HUES6 (cell line): ENCODE data around the gene UGT1A5.
"Not testable (repeated sequence)": the region's sequence is repeated elsewhere in the genome, so short reads cannot be mapped to it uniquely, and the experiment has no call there.

Experiments used
- H3K27ac ChIP-seq: 2 replicates; pipeline ENCODE4 v1.7.0; 2013; ENCODE audit warnings: low read depth, mild to moderate bottlenecking, low read length, inconsistent platforms
- H3K27me3 ChIP-seq: 2 replicates; pipeline ENCODE4 v1.6.1; 2013; ENCODE audit warnings: low read length; ENCODE audit not compliant: control insufficient read depth, insufficient read depth
- H3K36me3 ChIP-seq: 2 replicates; pipeline ENCODE4 v1.6.1; 2013; ENCODE audit warnings: low read length; ENCODE audit not compliant: control insufficient read depth, insufficient read depth
- H3K4me1 ChIP-seq: 2 replicates; pipeline ENCODE4 v1.6.1; 2013; ENCODE audit warnings: low read length; ENCODE audit not compliant: control insufficient read depth, insufficient read depth
- H3K4me3 ChIP-seq: 2 replicates; pipeline ENCODE4 v1.5.1; 2013; ENCODE audit warnings: low read depth, low read length
- H3K9ac ChIP-seq: one replicate; pipeline ENCODE4 v1.6.1; 2013; ENCODE audit warnings: mild to moderate bottlenecking, low read length
- H3K9me3 ChIP-seq: 2 replicates; pipeline ENCODE4 v1.6.1; 2013; ENCODE audit warnings: low read depth, low read length; ENCODE audit not compliant: control insufficient read depth, insufficient read depth

UGT1A5 gene

DNA sequence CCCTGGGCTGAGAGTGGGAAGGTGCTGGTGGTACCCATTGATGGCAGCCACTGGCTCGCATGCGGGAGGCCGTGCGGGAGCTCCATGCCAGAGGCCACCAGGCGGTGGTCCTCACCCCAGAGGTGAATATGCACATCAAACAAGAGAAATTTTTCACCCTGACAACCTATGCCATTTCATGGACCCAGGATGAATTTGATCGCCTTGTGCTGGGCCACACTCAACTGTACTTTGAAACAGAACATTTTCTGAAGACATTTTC lies 34.5 kb downstream of the UGT1A5 start:
- Histone ChIP-seq H3K4me1 (no peaks in the 10 kb centered on the region), H3K4me3 (no peak overlapping the region), H3K27me3 (no peaks in the 10 kb centered on the region), H3K27ac (no peak overlapping the region), H3K36me3 (no peaks in the 10 kb centered on the region), H3K9me3 (peaks cover 28% of the 10 kb centered on the region), H3K9ac (no peak overlapping the region)

DNA sequence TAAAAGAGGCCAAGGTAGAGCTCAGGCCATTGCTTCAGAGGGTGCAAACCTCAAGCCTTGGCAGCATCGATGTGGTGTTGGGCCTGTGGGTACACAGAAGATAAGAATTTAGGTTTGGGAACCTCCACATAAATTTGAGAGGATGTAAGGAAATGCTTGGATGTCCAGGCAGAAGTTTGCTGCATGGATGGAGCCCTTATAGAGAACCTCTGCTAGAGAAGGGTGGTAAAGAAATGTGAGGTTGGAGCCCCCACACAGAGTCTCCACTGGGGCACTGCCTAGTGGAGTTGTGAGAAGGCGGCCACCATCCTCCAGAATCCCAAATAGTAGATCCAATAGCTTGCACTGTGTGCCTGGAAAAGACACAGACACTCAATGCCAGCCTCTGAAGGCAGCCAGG lies 38.0 kb downstream of the UGT1A5 start:
- H3K4me1 ChIP-seq, H3K9ac ChIP-seq, H3K27me3 ChIP-seq, H3K36me3 ChIP-seq, H3K27ac ChIP-seq, H3K4me3 ChIP-seq: not testable (repeated sequence)
- peaks cover 30% of the 10 kb centered on the region for H3K9me3 ChIP-seq

DNA sequence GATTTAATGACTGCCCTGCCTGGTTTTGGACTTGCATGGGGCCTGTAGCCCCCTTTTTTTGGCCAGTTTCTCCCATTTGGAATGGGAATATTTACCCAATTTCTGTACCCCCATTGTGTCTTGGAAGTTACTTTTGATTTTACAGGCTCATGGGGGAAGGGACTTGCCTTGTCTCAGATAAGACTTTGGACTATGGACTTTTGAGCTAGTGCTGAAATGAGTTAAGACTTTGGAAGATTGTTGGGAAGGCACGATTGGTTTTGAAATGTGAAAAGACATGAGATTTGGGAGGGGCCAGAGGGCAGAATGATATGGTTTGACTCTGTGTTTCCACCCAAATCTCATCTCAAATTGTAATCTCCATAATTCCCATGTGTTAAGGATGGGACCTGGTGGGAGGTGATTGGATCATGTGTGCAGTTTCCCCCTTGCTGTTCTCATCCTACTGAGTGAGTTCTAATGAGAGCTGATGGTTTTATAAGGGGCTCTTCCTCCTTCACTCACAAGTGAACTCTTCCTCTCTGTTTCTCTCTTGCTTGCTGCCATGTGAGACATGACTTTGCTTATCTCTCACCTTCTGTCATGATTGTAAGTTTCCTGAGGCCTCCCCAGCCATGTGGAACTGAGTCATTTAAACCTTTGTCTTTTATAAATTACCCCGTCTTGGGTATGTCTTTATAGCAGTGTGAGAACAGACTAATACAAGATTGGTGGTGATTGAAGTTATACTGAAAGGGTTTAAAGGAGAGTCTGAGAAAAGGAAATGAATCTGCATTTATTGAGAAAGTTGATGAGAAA lies 38.7 kb downstream of the UGT1A5 start:
- not testable (repeated sequence) for H3K27ac ChIP-seq, H3K36me3 ChIP-seq, H3K9ac ChIP-seq, H3K4me3 ChIP-seq, H3K4me1 ChIP-seq, H3K27me3 ChIP-seq
- peaks cover 30% of the 10 kb centered on the region for H3K9me3 ChIP-seq

DNA sequence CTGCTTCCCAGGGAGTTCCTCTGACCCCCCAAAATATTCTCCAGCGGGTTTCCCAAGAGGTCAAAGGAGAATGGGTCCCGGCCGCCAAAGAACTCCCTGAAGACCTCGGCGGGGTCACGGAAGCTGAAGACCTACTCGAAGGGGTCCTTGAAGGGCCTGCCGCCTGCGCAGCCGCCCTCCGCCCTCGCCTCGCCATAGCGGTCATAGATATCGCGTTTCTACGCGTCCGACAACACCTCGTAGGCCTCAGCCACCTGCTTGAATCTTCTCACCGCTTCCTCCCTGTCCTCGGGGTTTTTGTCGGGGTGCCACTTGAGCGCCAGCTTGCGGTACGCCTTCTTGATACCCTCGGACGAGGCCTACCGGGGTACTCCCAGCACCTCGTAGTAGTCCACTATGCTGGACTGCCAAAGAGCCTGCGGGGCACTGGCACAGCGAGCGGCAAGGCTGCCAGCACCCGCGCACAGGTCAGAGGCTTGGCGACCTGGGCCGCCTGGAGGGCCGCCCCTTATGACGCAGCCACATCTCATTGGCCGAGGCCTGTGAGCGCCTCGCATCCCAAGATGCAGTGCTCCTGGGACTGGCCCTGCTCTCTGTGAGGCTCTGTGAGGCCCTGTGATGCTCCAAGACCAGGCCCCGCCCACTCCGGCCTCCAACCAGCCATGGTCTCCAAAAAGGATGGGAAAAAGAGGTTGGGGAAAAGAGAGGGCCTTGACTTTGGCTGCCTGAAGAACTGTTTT lies 42.3 kb downstream of the UGT1A5 start:
- Histone ChIP-seq H3K4me3 (no peak overlapping the region), H3K4me1 (no peaks in the 10 kb centered on the region), H3K36me3 (no peaks in the 10 kb centered on the region), H3K27me3 (no peaks in the 10 kb centered on the region), H3K9ac (no peak overlapping the region), H3K9me3 (peaks cover 24% of the 10 kb centered on the region), H3K27ac (no peak overlapping the region)

DNA sequence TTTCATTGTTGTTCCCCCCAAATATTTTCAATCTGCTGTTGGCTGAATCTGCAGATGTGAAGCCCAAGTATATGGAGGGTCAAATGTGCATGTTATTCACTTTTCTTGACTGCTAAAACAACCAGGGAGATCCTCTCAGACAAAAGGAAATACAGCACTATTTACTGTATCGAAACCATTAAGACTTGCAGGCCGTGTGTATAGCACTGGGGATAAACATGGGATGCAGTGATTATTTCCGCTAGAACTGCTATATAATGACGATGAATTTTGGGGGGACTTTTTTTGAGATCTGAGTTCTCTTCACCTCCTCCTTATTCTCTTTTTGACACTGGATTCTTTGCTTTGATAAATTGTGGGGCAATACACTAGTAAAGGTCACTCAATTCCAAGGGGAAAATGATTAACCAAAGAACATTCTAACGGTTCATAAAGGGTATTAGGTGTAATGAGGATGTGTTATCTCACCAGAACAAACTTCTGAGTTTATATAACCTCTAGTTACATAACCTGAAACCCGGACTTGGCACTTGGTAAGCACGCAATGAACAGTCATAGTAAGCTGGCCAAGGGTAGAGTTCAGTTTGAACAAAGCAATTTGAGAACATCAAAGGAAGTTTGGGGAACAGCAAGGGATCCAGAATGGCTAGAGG lies 43.8 kb downstream of the UGT1A5 start:
- H3K36me3 ChIP-seq: no peaks in the 10 kb centered on the region
- H3K4me1 ChIP-seq: no peaks in the 10 kb centered on the region
- no peak overlapping the region for H3K9ac ChIP-seq
- no peak overlapping the region for H3K27ac ChIP-seq
- no peak overlapping the region for H3K4me3 ChIP-seq
- H3K9me3 ChIP-seq: peaks cover 12% of the 10 kb centered on the region
- no peaks in the 10 kb centered on the region for H3K27me3 ChIP-seq

DNA sequence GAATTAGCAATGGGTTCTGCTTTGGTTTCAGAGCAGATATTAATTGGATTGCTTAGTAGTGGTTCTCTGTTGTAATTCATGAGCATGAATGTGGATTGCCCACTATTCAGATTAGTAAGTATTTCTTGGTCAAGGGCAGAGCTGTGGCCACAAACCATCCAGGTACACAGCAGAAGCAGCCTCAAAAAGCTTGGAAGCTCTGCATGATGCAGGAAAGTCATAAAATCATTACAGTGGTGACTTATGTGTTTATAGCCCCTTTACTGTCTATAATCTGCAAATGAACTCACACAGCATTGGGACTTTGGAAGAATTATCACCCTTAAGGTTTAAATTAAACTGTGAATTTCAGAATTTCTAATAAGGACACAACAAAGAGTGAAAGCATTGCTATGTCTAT lies 45.4 kb downstream of the UGT1A5 start:
- Histone ChIP-seq H3K36me3 (no peaks in the 10 kb centered on the region), H3K4me3 (no peak overlapping the region), H3K27ac (no peak overlapping the region), H3K27me3 (no peaks in the 10 kb centered on the region), H3K4me1 (no peaks in the 10 kb centered on the region), H3K9ac (no peak overlapping the region), H3K9me3 (peaks cover 6% of the 10 kb centered on the region; the same call in 1 of the 2 replicates)

DNA sequence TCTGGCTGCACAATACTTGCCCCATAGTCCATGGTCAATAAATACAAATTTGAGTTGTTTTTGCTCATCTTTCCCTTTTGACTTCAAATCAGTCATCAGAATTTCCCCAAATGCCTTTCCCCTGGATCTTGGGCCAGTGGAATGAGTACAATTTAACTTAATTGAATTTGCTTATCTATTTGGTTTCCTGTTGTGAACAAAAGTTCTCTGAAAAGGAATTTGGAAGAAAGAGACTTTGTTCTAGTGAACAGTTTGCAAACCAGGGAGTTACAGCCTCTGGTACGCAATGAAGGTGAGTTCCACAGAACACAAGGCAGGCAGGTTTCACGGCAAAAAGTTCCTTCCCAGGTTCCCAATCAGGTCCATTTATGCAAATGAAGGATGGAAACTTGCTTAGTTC lies 46.1 kb downstream of the UGT1A5 start:
- H3K27me3 ChIP-seq: no peaks in the 10 kb centered on the region
- H3K4me1 ChIP-seq: no peaks in the 10 kb centered on the region
- no peak overlapping the region for H3K4me3 ChIP-seq
- no peaks in the 10 kb centered on the region for H3K36me3 ChIP-seq
- no peak overlapping the region for H3K27ac ChIP-seq
- H3K9me3 ChIP-seq: peaks cover 4% of the 10 kb centered on the region; the same call in 1 of the 2 replicates
- no peak overlapping the region for H3K9ac ChIP-seq

DNA sequence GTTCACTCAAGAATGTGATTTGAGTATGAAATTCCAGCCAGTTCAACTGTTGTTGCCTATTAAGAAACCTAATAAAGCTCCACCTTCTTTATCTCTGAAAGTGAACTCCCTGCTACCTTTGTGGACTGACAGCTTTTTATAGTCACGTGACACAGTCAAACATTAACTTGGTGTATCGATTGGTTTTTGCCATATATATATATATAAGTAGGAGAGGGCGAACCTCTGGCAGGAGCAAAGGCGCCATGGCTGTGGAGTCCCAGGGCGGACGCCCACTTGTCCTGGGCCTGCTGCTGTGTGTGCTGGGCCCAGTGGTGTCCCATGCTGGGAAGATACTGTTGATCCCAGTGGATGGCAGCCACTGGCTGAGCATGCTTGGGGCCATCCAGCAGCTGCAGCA lies 47.3 kb downstream of the UGT1A5 start, which contains the start of gene UGT1A1:
UGT1A1 (plus strand) TSS at position 228 of the 400 bp plus-strand sequence; CDS start at position 246, 18 bp downstream.
- Histone ChIP-seq H3K27me3 (no peaks in the 10 kb centered on the region), H3K4me1 (no peaks in the 10 kb centered on the region), H3K36me3 (no peaks in the 10 kb centered on the region), H3K4me3 (no peak within 1 kb of the TSS), H3K9me3 (peaks cover under 1% of the 10 kb centered on the region; the same call in 1 of the 2 replicates), H3K27ac (no peak within 1 kb of the TSS), H3K9ac (no peak within 1 kb of the TSS)

DNA sequence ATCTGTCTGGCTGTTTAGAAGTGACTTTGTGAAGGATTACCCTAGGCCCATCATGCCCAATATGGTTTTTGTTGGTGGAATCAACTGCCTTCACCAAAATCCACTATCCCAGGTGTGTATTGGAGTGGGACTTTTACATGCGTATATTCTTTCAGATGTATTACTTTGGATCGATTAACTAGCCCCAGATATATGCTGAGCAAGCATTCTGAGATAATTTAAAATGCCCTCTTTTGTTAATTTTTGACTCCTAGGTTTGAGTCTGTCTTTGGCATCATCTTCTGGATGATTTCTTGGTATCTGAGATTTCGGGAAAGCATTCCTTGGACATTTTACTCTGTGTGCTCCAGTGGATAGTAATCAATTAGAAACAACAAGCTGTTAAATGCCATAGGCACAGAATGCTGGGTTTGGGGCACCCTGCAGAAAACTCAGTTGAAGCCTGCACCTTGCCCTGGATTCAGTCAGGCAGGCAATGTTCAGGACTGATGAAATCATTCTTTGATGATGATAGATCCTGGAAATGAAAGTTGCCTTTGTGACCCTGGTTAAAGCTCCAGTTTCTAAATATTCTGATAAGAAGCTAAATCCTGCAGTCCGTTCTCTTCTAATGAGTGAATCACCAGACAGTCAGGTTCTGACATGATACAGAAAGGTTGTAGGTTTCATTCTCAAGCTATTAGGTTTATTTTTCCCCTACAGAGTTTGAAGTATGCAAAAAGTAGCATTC lies 48.5 kb downstream of the UGT1A5 start:
- Histone ChIP-seq H3K9ac (no peak overlapping the region), H3K27ac (no peak overlapping the region), H3K4me1 (no peaks in the 10 kb centered on the region), H3K4me3 (no peak overlapping the region), H3K36me3 (no peaks in the 10 kb centered on the region), H3K27me3 (no peaks in the 10 kb centered on the region), H3K9me3 (no peaks in the 10 kb centered on the region)

DNA sequence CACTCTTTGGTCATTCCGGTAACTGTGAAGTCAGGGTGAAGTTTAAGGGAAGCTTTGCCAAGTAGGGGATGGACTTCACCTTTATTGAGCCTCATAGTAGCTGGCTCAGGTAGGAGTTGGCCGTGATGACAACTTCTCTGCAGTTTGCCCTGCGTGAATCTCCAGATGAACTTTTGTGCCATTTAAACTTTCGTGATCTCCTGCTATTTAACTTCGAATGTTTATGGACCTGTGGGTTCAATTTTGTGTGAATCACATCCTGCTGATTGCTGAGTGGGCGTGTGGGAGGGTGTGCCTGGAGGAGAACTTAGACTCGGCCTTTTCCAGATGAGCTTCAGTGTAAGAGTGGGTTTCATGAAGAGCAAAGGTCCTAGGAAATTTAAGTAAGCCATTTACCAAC lies 51.6 kb downstream of the UGT1A5 start:
- Histone ChIP-seq H3K27ac (no peak overlapping the region), H3K9ac (no peak overlapping the region)

More for the DNA sequence above, 51.6 kb downstream of the UGT1A5 start:
- H3K4me1 ChIP-seq: no peaks in the 10 kb centered on the region
- H3K36me3 ChIP-seq: no peaks in the 10 kb centered on the region
- H3K9me3 ChIP-seq: no peaks in the 10 kb centered on the region
- H3K4me3 ChIP-seq: no peak overlapping the region
- H3K27me3 ChIP-seq: no peaks in the 10 kb centered on the region
